HPDE6-E6E7 (cell line): ENCODE results near the gene VEGFB.

Experiments used
- DNase-seq: peaks from one replicate; pipeline ENCODE4 v3.0.0; 2011; ENCODE audit warnings: missing footprints; ENCODE audit errors: extremely low spot score

Gene VEGFB

GRCh38 chr11:64261556-64262080 lies 27.2 kb downstream of the VEGFB start:
- no peak for DNase-seq

DNA sequence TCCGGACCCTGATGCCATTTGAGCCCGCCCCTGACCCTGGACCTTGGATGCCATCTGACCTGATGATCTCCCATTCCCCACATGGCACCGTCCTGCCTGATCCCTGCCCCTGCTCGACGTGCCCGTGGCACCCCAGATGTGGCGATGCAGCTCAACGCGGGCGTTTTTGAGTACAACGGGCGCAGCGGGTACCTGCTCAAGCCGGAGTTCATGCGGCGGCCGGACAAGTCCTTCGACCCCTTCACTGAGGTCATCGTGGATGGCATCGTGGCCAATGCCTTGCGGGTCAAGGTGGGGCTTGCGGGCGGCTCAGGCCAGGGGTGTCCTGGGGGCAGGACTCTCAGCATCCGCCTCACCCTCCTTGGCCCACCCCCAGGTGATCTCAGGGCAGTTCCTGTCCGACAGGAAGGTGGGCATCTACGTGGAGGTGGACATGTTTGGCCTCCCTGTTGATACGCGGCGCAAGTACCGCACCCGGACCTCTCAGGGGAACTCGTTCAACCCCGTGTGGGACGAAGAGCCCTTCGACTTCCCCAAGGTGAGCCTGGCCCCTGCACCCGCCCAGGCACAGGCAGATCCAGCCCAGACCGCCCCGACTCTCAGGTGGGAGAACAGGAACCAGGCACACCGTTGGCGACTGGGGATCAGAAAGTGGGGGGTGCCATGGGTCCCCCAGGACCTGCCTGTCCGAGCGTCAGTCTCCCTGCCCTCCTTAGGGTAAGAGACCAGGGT lies 28.1 kb downstream of the VEGFB start:
- DNase-seq, result no peak

DNA sequence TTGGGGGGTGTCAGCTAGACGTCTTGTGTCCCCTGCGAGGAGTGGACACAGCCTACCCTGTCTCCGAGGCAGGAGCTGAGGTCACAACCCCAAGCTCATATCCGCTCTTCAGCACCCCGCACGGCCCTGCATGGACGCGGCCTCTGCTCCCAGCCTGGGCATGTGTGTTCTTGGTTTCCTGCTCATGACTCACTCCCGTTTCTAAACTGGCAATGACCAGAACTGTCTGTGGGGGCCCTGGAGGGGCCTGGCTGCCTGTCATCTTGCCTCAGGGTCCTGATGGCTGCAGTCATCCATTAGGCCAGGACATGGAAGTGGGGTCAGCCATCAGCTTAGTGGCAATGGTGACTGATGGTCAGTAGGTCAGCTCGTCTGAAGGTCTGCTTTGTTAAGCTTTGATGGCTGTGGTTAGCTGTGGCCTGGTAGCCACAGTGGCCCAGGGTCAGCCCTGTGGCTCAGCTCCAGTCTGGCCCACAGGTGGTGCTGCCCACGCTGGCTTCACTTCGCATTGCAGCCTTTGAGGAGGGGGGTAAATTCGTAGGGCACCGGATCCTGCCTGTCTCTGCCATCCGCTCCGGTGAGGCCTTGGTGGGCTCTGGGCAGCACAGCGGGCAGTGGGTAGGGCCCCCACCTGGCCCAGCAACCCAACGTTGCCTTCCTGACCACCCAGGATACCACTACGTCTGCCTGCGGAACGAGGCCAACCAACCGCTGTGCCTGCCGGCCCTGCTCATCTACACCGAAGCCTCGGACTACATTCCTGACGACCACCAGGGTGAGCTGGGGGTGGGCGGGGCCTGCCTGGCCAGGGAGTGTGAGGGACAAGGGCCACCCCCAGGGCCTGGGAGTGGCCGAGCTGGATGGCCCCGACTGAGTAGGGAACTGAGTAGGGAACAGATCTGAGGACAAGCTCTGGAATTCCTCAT lies 28.9 kb downstream of the VEGFB start:
- DNase-seq, result no peak

- no peak for DNase-seq
Observed at GRCh38 chr11:64263947-64264317, 29.5 kb downstream of the VEGFB start.

- no peak for DNase-seq
Observed at GRCh38 chr11:64264371-64264852, 30.0 kb downstream of the VEGFB start.

DNA sequence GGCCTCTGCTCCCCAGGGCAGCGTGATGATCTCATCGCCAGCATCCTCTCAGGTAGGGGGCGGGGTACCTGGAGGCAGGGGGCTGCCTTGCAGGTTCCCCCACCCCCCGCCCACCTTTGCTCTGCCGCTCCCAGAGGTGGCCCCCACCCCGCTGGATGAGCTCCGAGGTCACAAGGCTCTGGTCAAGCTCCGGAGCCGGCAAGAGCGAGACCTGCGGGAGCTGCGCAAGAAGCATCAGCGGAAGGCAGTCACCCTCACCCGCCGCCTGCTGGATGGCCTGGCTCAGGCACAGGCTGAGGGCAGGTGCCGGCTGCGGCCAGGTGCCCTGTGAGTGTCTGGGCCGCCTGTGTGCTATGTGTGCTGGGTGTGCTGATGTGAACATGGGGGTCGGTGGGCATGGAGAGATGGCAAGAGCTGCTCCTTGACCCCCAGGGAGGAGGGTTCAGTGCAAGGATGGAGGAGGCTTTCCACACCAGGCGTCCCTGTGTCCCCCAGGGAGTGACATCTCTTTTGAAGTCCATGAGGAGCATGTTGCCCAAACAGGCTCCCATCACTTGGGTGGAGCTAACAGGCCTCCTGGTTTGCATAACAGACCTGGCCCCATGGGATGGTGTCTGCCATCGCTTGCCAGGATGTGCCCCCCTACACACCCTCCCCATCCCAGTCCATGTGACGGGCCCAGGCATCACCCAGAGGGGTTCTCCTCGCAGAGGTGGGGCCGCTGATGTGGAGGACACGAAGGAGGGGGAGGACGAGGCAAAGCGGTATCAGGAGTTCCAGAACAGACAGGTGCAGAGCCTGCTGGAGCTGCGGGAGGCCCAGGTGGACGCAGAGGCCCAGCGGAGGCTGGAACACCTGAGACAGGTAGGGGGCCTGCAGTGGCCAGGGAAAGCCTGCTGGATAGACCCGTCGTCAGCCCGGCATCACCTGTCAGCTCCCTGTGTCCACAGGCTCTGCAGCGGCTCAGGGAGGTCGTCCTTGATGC lies 31.1 kb downstream of the VEGFB start:
- DNase-seq, result no peak

DNA sequence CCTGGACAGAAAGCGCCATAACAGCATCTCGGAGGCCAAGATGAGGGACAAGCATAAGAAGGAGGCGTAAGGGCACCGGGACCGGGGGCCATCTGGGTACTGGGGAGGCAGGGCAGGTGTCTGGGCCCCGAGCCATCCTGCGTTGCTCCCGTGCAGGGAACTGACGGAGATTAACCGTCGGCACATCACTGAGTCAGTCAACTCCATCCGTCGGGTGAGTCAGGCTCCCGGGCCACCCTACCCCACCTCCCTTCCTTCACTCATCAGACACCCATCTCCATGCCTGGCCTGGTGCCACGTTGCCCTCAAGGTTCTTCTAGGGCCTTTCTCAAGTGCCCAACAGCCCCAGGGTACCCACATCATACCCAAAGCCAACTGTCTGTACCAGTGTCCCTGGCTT lies 32.0 kb downstream of the VEGFB start:
- DNase-seq, result no peak

DNA sequence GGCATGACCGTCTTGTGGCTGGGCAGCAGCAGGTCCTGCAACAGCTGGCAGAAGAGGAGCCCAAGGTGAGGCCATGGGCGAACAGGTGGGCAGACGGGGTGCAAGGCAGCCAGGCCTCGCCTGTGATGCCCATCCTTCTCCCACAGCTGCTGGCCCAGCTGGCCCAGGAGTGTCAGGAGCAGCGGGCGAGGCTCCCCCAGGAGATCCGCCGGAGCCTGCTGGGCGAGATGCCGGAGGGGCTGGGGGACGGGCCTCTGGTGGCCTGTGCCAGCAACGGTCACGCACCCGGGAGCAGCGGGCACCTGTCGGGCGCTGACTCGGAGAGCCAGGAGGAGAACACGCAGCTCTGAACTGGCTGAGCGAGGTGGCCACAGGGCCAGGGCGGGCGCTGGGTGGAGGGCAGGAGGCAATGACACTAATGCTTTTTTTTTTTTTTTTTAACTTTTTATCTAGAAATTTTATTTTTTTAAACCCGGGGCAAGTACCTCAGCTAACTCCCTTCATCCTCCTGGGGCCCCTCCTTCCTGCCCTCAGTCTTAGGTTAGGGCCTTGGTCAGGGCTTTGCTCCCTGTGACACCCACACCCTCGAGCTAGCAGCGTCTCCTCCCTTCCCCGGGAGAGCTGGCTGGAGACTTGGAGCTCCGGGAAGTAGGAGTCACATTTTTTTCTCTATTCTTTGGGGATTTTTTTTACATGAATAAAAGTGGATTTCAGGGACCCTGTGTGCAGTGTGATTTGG lies 33.0 kb downstream of the VEGFB start:
- DNase-seq, result no peak

- DNase-seq, result no peak
Observed at GRCh38 chr11:64268025-64268892, 33.9 kb downstream of the VEGFB start.

GRCh38 chr11:64268893-64269539 lies 34.6 kb downstream of the VEGFB start:
- DNase-seq, result no peak

DNA sequence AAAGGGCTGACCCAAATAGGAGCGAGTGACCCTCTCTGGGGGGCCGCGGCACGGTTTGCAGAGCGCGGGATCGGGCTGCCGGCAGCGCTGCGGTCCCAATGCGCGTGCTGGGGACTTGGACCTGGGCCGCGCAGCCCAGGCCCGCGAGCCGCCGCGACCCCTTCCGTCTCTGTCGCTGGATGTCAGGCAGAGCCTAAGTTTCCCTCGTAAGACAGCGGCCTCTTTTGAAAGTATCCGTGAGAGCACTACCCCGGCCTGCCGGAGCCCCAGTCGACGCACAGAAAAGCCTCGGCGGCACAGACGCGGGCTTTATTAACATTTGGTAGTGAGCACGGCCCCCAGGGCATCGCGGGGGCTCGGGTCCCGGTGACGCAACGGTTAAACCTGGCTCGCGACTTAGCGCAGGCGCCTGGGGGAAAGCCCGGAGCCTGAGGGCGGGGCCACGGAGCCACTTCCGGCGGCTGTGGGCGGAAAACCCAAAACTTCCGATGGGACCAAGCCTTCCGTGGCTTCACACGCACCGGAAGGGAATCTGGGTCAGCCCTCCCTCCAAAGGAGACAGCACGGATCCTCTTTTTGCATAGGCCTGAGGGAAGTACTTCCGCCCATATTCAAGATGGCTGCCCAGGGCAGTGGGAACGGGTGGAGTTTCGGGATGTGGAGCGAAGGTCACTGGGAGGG lies 35.3 kb downstream of the VEGFB start:
- peak; percentile 87 for DNase-seq

DNA sequence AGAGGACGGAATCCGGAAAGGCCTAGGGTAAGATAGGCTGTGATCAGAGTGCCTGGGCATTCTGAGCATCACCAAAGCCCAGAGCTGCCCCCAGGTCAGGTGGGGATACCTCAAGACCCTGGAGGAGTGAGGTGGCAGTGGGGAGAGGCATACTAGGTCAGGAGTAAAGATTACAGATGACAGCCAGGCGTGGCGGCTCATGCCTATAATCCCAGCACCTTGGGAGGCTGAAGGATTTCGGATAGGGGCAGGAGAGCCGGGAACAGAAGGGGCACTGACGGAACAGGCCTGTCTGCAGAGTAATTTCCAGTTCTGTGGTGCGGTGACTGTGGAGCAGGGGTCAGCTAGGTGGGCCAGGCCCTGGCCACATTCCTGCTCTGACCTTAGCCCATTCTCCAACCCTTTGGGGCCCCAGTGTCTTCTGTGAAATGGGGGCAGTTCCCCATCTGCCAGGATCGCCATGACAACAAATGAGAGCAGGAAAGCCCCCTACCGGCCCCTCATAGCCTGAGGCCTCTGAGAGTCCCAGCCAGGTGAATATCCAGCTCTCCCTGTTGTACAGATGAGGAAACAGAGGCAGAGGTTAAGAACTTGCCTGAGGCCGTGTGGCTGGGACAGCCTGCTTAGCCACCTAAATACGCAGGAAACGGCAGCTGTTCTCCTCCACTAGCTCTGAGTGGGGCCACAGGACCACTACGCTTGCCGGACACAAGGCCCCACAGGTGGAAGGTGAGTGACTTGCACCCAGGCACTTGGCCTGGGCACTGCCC lies 40.8 kb downstream of the VEGFB start:
- DNase-seq, result no peak

DNA sequence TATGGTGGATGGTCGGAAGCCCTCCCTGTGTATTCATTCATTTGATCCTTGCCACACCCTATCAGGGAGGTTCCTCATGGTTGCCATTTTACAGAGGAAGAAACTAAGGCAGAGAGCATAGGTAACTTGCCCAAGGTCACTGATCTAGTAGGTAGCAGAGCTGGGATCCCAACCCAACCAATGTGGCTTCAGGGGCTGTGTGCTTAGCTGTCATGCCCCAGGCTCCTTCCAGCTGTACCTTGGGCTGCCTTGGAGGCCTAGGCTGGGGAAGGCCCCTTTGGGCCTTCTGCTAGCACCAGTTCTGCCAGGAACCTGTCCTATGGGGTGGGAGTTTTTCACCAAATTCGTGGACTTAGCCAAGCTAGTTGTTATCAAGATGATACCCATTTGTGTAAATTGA lies 41.5 kb downstream of the VEGFB start:
- DNase-seq, result no peak

- peak; percentile 83 for DNase-seq
Observed at GRCh38 chr11:64276653-64277431, 42.5 kb downstream of the VEGFB start.

DNA sequence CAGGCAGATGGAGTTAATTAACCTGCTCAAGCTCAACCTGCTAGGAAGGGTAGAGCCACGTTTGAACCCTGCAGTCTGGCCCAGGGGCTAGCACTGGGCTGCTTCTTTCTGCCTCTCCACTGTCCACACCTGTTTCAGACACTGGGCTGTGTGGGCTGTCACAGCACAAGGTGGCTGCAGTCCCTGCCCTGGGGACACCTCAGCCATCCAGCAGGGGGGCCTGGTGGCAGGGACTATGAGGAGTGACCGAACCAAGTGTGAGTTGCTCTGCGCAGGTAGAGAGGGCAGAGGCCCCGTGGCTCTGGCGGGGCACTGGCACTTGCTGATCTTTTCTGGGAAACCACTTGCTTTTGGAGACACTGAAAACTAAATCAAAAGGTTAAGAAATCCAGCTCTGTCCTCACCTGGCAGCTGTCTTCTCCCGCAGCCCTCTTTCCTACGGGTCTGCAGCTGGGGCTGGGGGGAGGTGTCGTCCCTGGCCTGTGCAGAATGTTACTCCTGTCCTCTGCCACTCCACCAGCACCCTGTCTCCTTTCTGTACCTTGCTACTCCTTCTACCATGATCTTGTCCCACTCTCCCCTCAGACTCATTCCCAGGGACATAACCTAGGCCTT lies 44.3 kb downstream of the VEGFB start:
- no peak for DNase-seq

- DNase-seq, result no peak
Observed at GRCh38 chr11:64281957-64282770, 47.8 kb downstream of the VEGFB start.
